Endothelial cell of umbilical vein (primary cell): ENCODE measurements around the gene DLG1. TPM values are rescaled to one million over a fixed set of nuclear protein-coding genes. Genes with fewer than 3 reads are reported as not detected.

Source experiments
- BruUV-seq: library from RNA; stranded (reverse); fragments of 400-500 nt; replicated peaks from 2 replicates; lab custom pipeline; 2021; lab: Mats Ljungman, UMichigan
- CTCF ChIA-PET: fragments of 300-600, 350-600 bp; sonication (Branson Sonifier 250); formaldehyde crosslinking; loops from one replicate; lab custom pipeline; 2021; ENCODE audit warnings: antibody characterized with exemption, inconsistent platforms; lab: Charles Lee
- POLR2A ChIA-PET: fragments of 300-600, 350-600 bp; sonication (Branson Sonifier 250); formaldehyde crosslinking; loops from one replicate; lab custom pipeline; 2021; ENCODE audit warnings: antibody characterized with exemption, inconsistent platforms; lab: Charles Lee
- DNase-seq: peaks from one replicate; pipeline ENCODE4 v3.0.0-alpha.2; 2011; ENCODE audit warnings: low read depth, low spot score
- FAIRE-seq: peaks from 2 replicates; lab custom pipeline; 2011; peaks lifted over from hg19 to GRCh38; lab: Jason Lieb, UNC
- H2AFZ ChIP-seq: 2 replicates; pipeline ENCODE4 v1.6.0; 2012; ENCODE audit warnings: low read depth, low read length, control low read depth, inconsistent platforms
- H3K27ac ChIP-seq: 2 replicates; pipeline ENCODE4 v1.5.1; 2011; ENCODE audit warnings: low read depth, mild to moderate bottlenecking, control low read depth, low read length, moderate library complexity; ENCODE audit not compliant: insufficient read depth
- H3K27me3 ChIP-seq, 2 experiments: 2 replicates each; pipeline versions ENCODE4 v1.6.0 to v1.6.1; 2011; ENCODE audit warnings: low read length in 2 of 2, mixed read lengths in 1 of 2; ENCODE audit not compliant: control insufficient read depth in 2 of 2, insufficient read depth in 2 of 2
- H3K36me3 ChIP-seq, 2 experiments: 2 replicates in 1 of 2; 3 replicates in 1 of 2; pipeline ENCODE4 v1.5.1; 2011; ENCODE audit warnings: low read length in 2 of 2, mild to moderate bottlenecking in 1 of 2, moderate library complexity in 1 of 2; ENCODE audit not compliant: control insufficient read depth in 2 of 2, insufficient read depth in 2 of 2; ENCODE audit errors: extremely low read depth in 1 of 2
- H3K4me1 ChIP-seq: 3 replicates; pipeline ENCODE4 v1.5.1; 2011; ENCODE audit warnings: mild to moderate bottlenecking, low read length; ENCODE audit not compliant: control insufficient read depth, insufficient read depth; ENCODE audit errors: extremely low read depth
- H3K4me2 ChIP-seq: 2 replicates; pipeline ENCODE4 v1.6.1; 2011; ENCODE audit warnings: low read length, control low read depth, mixed read lengths; ENCODE audit not compliant: insufficient read depth
- H3K4me3 ChIP-seq, 3 experiments: fragments of 200-600 bp in 1 of 3; sonication (generic), shearing (Covaris generic) in 1 of 3; replicated peaks in 1 of 3; 2 replicates each; pipeline ENCODE4 v1.5.1; 2011 to 2016; ENCODE audit warnings: control low read depth in 3 of 3, low read length in 3 of 3, mild to moderate bottlenecking in 2 of 3, inconsistent platforms in 1 of 3, low read depth in 1 of 3, moderate library complexity in 1 of 3; ENCODE audit not compliant: insufficient read depth in 1 of 3
- H3K79me2 ChIP-seq: 2 replicates; pipeline ENCODE4 v1.6.0; 2012; ENCODE audit warnings: low read length, inconsistent platforms; ENCODE audit not compliant: control insufficient read depth, insufficient read depth
- H3K9ac ChIP-seq: replicated peaks from 2 replicates; pipeline ENCODE3; 2011; ENCODE audit warnings: low read length, control low read depth; ENCODE audit not compliant: insufficient read depth; ENCODE audit errors: extremely low read depth
- H3K9me1 ChIP-seq: replicated peaks from 3 replicates; pipeline ENCODE4 v1.6.0; 2011; ENCODE audit warnings: mild to moderate bottlenecking, low read length; ENCODE audit not compliant: control insufficient read depth, insufficient read depth; ENCODE audit errors: extremely low read depth
- H3K9me3 ChIP-seq: replicated peaks from 2 replicates; pipeline ENCODE4 v1.5.1; 2012; ENCODE audit warnings: low read length, inconsistent platforms; ENCODE audit not compliant: control insufficient read depth, insufficient read depth
- H4K20me1 ChIP-seq: replicated peaks from 2 replicates; pipeline ENCODE3; 2011; ENCODE audit warnings: mild to moderate bottlenecking, low read length; ENCODE audit not compliant: control insufficient read depth, insufficient read depth; ENCODE audit errors: extremely low read depth
- EZH2 ChIP-seq: IDR thresholded peaks from 2 replicates; pipeline ENCODE4 v1.6.1; 2012; ENCODE audit warnings: borderline replicate concordance, low read depth, mild to moderate bottlenecking, moderate library complexity, low read length, inconsistent platforms; ENCODE audit not compliant: severe bottlenecking
- FOS ChIP-seq: IDR thresholded peaks from 2 replicates; pipeline ENCODE4 v1.6.1; 2011; ENCODE audit warnings: mild to moderate bottlenecking, low read length, moderate library complexity, borderline replicate concordance; ENCODE audit not compliant: insufficient read depth
- GATA2 ChIP-seq: IDR thresholded peaks from 2 replicates; pipeline ENCODE4 v1.7.0; 2011; ENCODE audit warnings: low read depth, mild to moderate bottlenecking, moderate library complexity, mixed read lengths, low read length; ENCODE audit not compliant: insufficient read length, insufficient read depth
- POLR2AphosphoS5 ChIP-seq: IDR thresholded peaks from 2 replicates; pipeline ENCODE4 v1.6.1; 2012; ENCODE audit warnings: low read depth, mild to moderate bottlenecking, control low read depth, low read length, moderate library complexity; ENCODE audit not compliant: insufficient read depth
- dilution Hi-C: fragments of 300-500 bp; cut with MboI; formaldehyde crosslinking; loops from one replicate; pipeline ENCODE4 v1.15.0; 2019; ENCODE audit warnings: low sequenced_read_pairs; ENCODE audit not compliant: extremely low pct_ligation_motif_present
- intact Hi-C: fragments of 100-400 bp; cut with micrococcal nuclease; formaldehyde crosslinking; loops from one replicate; pipeline ENCODE4 v1.10.0; 2022
- polyA plus RNA-seq, 4 experiments: library from polyadenylated mRNA; depleted of rRNA in 3 of 4; stranded (reverse) in 3 of 4; unstranded in 1 of 4; fragments of >200 nt; gene quantifications; 2 replicates each; pipeline versions ENCODE4 v1.2.1 to v1.2.3, GENCODE V29; 2011 to 2012; ENCODE audit warnings: missing spikeins in 1 of 4
- total RNA-seq: library from RNA; stranded (reverse); gene quantifications from 2 replicates; pipeline ENCODE4 v1.2.3, GENCODE V29; 2021
- TF ChIP-seq, protein P1 (sequence below): IDR thresholded peaks from 2 replicates; pipeline ENCODE4 v1.6.1; 2011; ENCODE audit not compliant: insufficient read depth, insufficient read length

DLG1 gene
- total and polyA plus RNA-seq, 2 donors (not counting 3 experiments of a cell fraction or from before 2014, with no cell fraction given) = 26.5 to 80.1 TPM

DNA sequence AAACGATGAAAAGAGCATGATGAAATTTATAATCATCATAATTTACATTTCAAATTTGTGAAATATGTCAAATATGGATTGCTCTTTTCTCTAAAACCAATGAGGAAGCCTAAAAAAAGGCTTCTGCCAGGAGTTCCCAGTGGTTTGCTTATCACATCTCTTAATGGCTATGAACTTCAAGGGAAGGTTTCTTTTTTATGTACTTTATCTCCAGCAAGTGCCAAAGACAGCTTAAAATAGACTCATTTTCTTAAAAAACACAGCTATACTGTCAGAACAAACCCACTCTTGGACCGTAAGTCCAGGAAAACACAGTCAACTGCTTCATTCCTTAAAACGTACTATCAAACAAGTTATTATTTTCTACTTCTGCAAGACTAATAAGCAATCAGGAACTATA, 80.2 kb downstream of the DLG1 start:
- dilution Hi-C loops (no loop called here), intact Hi-C loops (no loop called here)
- H2AFZ ChIP-seq = no peak overlapping the region
- DNase-seq = no peak
- TF ChIP-seq POLR2AphosphoS5 (no peak), EZH2 (no peak), FOS (no peak), GATA2 (no peak)
- TF ChIP-seq, protein P1, sequence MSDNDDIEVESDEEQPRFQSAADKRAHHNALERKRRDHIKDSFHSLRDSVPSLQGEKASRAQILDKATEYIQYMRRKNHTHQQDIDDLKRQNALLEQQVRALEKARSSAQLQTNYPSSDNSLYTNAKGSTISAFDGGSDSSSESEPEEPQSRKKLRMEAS = no peak
- no peaks in the 10 kb centered on the region for H3K27me3 ChIP-seq
- H3K4me3 ChIP-seq = no peak overlapping the region
- H3K79me2 ChIP-seq = peaks cover 90% of the 10 kb centered on the region
- H3K27ac ChIP-seq = no peak overlapping the region
- H3K9ac ChIP-seq = no peak overlapping the region
- ChIA-PET CTCF (interaction anchor here (0.6 kb wide), 1 partner anchor 39 kb away, joined by 3 read pairs; no protein-coding TSS in a partner anchor), POLR2A (no interaction called here)
- peaks cover 4% of the 10 kb centered on the region for H4K20me1 ChIP-seq
- BruUV-seq = no TSS peak
- H3K9me3 ChIP-seq = no peaks in the 10 kb centered on the region
- no peaks in the 10 kb centered on the region for H3K36me3 ChIP-seq
- no peak for FAIRE-seq
- H3K4me2 ChIP-seq = no peak overlapping the region
- H3K9me1 ChIP-seq = no peaks in the 10 kb centered on the region
- H3K4me1 ChIP-seq = peaks cover 21% of the 10 kb centered on the region

DNA sequence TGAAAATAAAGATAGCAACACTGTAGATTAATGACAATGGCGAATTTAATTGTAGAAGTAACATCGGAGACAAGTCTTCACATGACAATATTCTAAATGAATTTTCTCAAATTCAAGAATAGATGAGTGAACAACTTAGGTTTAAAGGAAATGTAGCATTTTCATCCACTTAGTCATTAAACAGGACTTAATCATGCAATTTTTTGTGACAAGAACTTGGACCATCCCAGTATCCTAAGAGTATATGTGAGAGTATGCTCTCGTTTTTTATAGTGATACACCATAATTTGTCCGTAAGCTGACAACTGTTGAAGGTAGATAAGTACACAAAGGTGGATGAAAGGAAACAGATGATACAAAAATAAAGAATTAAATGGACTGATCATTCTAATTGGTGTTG, 81.5 kb downstream of the DLG1 start:
- no peaks in the 10 kb centered on the region for H3K9me1 ChIP-seq
- CTCF ChIA-PET = interaction anchor here (1.0 to 1.5 kb wide), 3 partner anchors 12 to 285 kb away, joined by 3 to 4 read pairs (median 4); no protein-coding TSS in a partner anchor
- intact Hi-C loops = no loop called here
- H4K20me1 ChIP-seq = peaks cover 4% of the 10 kb centered on the region
- dilution Hi-C loops = no loop called here
- H3K9ac ChIP-seq = no peak overlapping the region
- H3K27ac ChIP-seq = no peak overlapping the region
- no peak overlapping the region for H3K4me3 ChIP-seq
- BruUV-seq = no TSS peak
- FAIRE-seq (no peak), DNase-seq (no peak)
- TF ChIP-seq POLR2AphosphoS5 (no peak), FOS (peak; percentile 17)
- no peak overlapping the region for H3K4me2 ChIP-seq
- peaks cover 21% of the 10 kb centered on the region for H3K4me1 ChIP-seq
- no peaks in the 10 kb centered on the region for H3K27me3 ChIP-seq
- peaks cover 90% of the 10 kb centered on the region for H3K79me2 ChIP-seq
- POLR2A ChIA-PET = no interaction called here
- H3K9me3 ChIP-seq = no peaks in the 10 kb centered on the region
- no peaks in the 10 kb centered on the region for H3K36me3 ChIP-seq
- H2AFZ ChIP-seq = no peak overlapping the region
